ENCODE data around the gene NSMCE1.

GRCh38 chr16:27239906-27240655 lies 28.5 kb downstream of the NSMCE1 start:
- TF ChIP-seq CTCF (conservative IDR thresholded peaks at IDR 0.05; ENCODE audit: low read depth, low read length) (no peak), EZH2 (IDR thresholded peaks at IDR 0.05; ENCODE audit: borderline replicate concordance, low read depth, low read length, poor library complexity, severe bottlenecking) (no peak)

Measured in A673 (cell line).